OCI-LY3 (cell line): ENCODE data around the gene PCNX3.

Experiments
- H2AFZ ChIP-seq: fragments of 200-600, 300-600 bp; shearing (Covaris generic); 2 replicates; pipeline ENCODE4 v1.6.0; 2014; ENCODE audit warnings: antibody characterized with exemption, low read depth, low read length
- H3K27ac ChIP-seq: fragments of 200-600, 300-600 bp; sonication (generic); 2 replicates; pipeline ENCODE4 v1.5.1; 2014; ENCODE audit warnings: mild to moderate bottlenecking, low read length, moderate library complexity, mixed read lengths
- H3K27me3 ChIP-seq: fragments of 200-600, 300-600 bp; sonication (generic); 2 replicates; pipeline ENCODE4 v1.6.1; 2014; ENCODE audit warnings: low read depth, low read length, mixed read lengths
- H3K36me3 ChIP-seq: fragments of 200-600, 300-600 bp; sonication (generic); replicated peaks from 2 replicates; pipeline ENCODE3; 2014; ENCODE audit warnings: low read depth, low read length, mixed read lengths
- H3K4me1 ChIP-seq: fragments of 300-600, 200-600 bp; sonication (generic); 2 replicates; pipeline ENCODE4 v1.6.1; 2014; ENCODE audit warnings: low read length, mixed read lengths
- H3K4me2 ChIP-seq: fragments of 200-600, 300-600 bp; sonication (generic); 2 replicates; pipeline ENCODE4 v1.6.1; 2014; ENCODE audit warnings: low read length, mixed read lengths
- H3K4me3 ChIP-seq: fragments of 300-600, 200-600 bp; sonication (generic); 2 replicates; pipeline ENCODE4 v1.5.1; 2014; ENCODE audit warnings: antibody characterized with exemption, mild to moderate bottlenecking, low read length, moderate library complexity
- H3K79me2 ChIP-seq: fragments of 300-600, 200-600 bp; shearing (Covaris generic); 2 replicates; pipeline ENCODE4 v1.6.1; 2014; ENCODE audit warnings: mild to moderate bottlenecking, low read length, mixed read lengths
- H3K9ac ChIP-seq: fragments of 300-600, 200-600 bp; shearing (Covaris generic); 2 replicates; pipeline ENCODE4 v1.6.0; 2014; ENCODE audit warnings: mild to moderate bottlenecking, low read length, moderate library complexity
- H3K9me3 ChIP-seq: fragments of 200-600, 300-600 bp; shearing (Covaris generic); 2 replicates; pipeline ENCODE4 v1.6.1; 2014; ENCODE audit warnings: low read length, mixed read lengths; ENCODE audit not compliant: insufficient read depth
- H4K20me1 ChIP-seq: fragments of 200-600, 300-600 bp; sonication (generic); 2 replicates; pipeline ENCODE4 v1.6.1; 2016; ENCODE audit warnings: low read length, mixed read lengths; ENCODE audit not compliant: insufficient read depth
- CTCF ChIP-seq: fragments of 200-600, 300-600 bp; sonication (generic); IDR thresholded peaks from 2 replicates; pipeline ENCODE4 v1.5.1; 2014; ENCODE audit warnings: antibody characterized with exemption, low read length, low read depth
- EZH2phosphoT487 ChIP-seq: fragments of 200-600 bp; shearing (Covaris generic); IDR thresholded peaks from 2 replicates; pipeline ENCODE4 v1.6.1; 2018; ENCODE audit warnings: antibody characterized with exemption, mixed run types, low read depth

PCNX3 gene

DNA sequence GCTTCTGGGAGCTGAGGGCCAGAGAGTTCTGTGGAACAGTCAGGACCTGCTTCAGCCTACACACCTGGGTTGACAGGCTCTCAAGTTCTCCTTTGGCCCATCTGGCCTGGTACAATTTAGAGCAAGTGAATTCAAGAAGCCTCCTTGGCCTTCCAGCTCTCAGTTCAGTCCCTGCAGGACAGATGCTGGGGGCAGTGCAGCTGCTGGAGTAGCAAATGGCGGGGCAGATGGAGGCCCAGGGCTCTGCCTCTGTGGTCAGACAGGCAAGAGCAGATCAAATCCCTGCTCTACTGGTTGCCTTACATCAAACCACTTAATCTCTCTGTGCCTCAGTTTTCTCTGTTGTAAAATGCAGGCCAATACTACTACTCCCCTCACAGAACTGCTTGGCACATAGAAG, 11.3 kb upstream of the PCNX3 start:
- Histone ChIP-seq H3K4me1 (no peaks in the 10 kb centered on the region), H3K79me2 (no peaks in the 10 kb centered on the region), H3K9me3 (no peaks in the 10 kb centered on the region), H3K9ac (no peak overlapping the region), H3K4me2 (no peak overlapping the region), H2AFZ (no peak overlapping the region), H3K4me3 (no peak overlapping the region), H3K36me3 (peaks cover 43% of the 10 kb centered on the region), H3K27me3 (no peaks in the 10 kb centered on the region), H3K27ac (no peak overlapping the region), H4K20me1 (no peaks in the 10 kb centered on the region)
- TF ChIP-seq EZH2phosphoT487 (no peak), CTCF (no peak)

DNA sequence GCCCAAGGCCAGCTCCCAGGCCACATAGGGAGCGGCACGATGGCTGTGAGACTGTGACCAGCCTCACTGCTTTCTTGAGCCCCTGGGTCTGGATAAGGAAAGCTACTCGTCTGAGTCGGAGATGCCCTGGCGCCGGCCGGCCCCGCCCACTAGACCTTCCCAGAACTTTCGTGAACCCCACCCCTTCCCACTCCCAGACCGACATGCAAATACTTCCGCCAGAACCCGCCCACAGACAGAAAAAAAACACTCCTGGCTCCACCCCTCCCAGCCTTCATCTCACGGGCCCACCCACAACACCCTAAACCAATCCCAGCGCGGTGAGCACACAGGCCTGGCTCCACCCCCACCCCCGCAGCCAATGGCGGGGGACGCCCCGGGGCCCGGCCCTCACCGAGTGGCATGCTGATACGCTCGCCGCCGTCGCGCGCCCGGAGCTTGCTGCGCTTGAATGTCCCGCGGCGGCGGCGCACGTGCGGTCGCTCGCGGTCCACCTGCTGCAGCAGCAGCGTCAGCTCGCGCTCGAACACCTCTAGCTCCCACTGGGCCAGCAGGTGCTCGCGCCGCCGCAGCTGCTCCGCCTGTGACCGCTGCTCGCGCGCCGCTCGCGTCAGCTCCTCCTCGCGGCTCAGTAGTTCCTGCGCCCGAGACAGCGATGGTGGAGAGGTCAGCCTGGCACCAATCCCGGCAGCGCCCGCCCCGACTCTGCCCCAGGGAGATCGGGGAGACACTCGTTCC, 8.5 kb upstream of the PCNX3 start:
- H3K36me3 ChIP-seq, result peaks cover 49% of the 10 kb centered on the region
- no peaks in the 10 kb centered on the region for H3K9me3 ChIP-seq
- no peak overlapping the region for H3K9ac ChIP-seq
- H3K27me3 ChIP-seq, result no peaks in the 10 kb centered on the region
- no peak overlapping the region for H3K4me2 ChIP-seq
- H3K27ac ChIP-seq, result no peak overlapping the region
- no peak overlapping the region for H2AFZ ChIP-seq
- H4K20me1 ChIP-seq, result peaks cover 4% of the 10 kb centered on the region
- no peaks in the 10 kb centered on the region; the same call in 1 of the 2 replicates for H3K4me1 ChIP-seq
- TF ChIP-seq EZH2phosphoT487 (no peak), CTCF (no peak)
- H3K4me3 ChIP-seq, result no peak overlapping the region
- H3K79me2 ChIP-seq, result peaks cover 17% of the 10 kb centered on the region

GRCh38 chr11:65607614-65608426, 7.8 kb upstream of the PCNX3 start:
- no peak overlapping the region for H3K9ac ChIP-seq

More at GRCh38 chr11:65607614-65608426, 7.8 kb upstream of the PCNX3 start:
- Histone ChIP-seq H3K27me3 (no peaks in the 10 kb centered on the region), H3K4me3 (no peak overlapping the region), H2AFZ (no peak overlapping the region), H3K27ac (no peak overlapping the region), H4K20me1 (peaks cover 4% of the 10 kb centered on the region), H3K36me3 (peaks cover 49% of the 10 kb centered on the region), H3K9me3 (no peaks in the 10 kb centered on the region), H3K4me1 (peaks cover 6% of the 10 kb centered on the region; the same call in 1 of the 2 replicates), H3K79me2 (peaks cover 24% of the 10 kb centered on the region), H3K4me2 (no peak overlapping the region)
- TF ChIP-seq EZH2phosphoT487 (no peak), CTCF (no peak)
